Heart right ventricle (tissue), 16 donors: ENCODE results near the gene LMO7. TPM values are rescaled to one million over a fixed set of nuclear protein-coding genes. Genes with fewer than 3 reads are reported as not detected.

Experiments used
- ATAC-seq, 8 donors: fragments of 200-7000 bp; cut with Tn5 transposase; one replicate each; pipeline ENCODE4 v1.9.1; 2020; ENCODE audit warnings: mild to moderate bottlenecking in 8 of 8, moderate library complexity in 8 of 8, moderate number of reproducible peaks in 1 of 8
- DNase-seq, 2 donors: peaks; one replicate each; pipeline ENCODE4 v3.0.0-alpha.2; 2020
- H3K27ac ChIP-seq, 10 donors: fragments of 200-600 bp; sonication (generic) in 2 of 10; one replicate each; pipeline versions ENCODE4 v1.5.0 to v1.8.0; 2020 to 2022; ENCODE audit warnings: mild to moderate bottlenecking in 3 of 10
- H3K27me3 ChIP-seq, 7 donors: fragments of 200-600 bp; one replicate each; pipeline ENCODE4 v1.8.0; 2021 to 2022; ENCODE audit warnings: mild to moderate bottlenecking in 2 of 7
- H3K36me3 ChIP-seq, 9 donors: fragments of 200-600 bp; sonication (generic) in 1 of 9; one replicate each; pipeline versions ENCODE4 v1.5.0 to v1.8.0; 2020 to 2022; ENCODE audit warnings: mild to moderate bottlenecking in 2 of 9
- H3K4me1 ChIP-seq, 9 donors: fragments of 200-600 bp; sonication (generic) in 1 of 9; one replicate each; pipeline versions ENCODE4 v1.5.0 to v1.8.0; 2020 to 2022; ENCODE audit warnings: mild to moderate bottlenecking in 4 of 9
- H3K4me3 ChIP-seq, 10 donors: fragments of 200-600 bp; sonication (generic) in 2 of 10; one replicate each; pipeline versions ENCODE4 v1.5.0 to v1.8.0; 2020 to 2022; ENCODE audit warnings: mild to moderate bottlenecking in 7 of 10, moderate library complexity in 2 of 10
- H3K9me3 ChIP-seq, 11 donors: fragments of 200-600 bp in 10 of 11; sonication (generic) in 2 of 11; one replicate each; pipeline versions ENCODE4 v1.5.0 to v1.8.0; 2013 to 2022; ENCODE audit warnings: mild to moderate bottlenecking in 2 of 11, control low read depth in 1 of 11, moderate library complexity in 1 of 11
- WGBS, 2 donors: extraction: QIAGEN DNeasy Blood & Tissue Kit; methylation state at CpG; one replicate each; pipeline ENCODE4 v1.1.7; 2013; ENCODE audit warnings: inconsistent platforms in 1 of 2; 5-methylcytosine and 5-hydroxymethylcytosine counted together
- intact Hi-C, 10 donors: fragments of 100-400 bp; cut with DNase I; formaldehyde crosslinking; loops; one replicate each; pipeline versions ENCODE4 v1.11.1 to v1.14.2; 2022
- polyA plus RNA-seq, 2 donors: library from polyadenylated mRNA; stranded (reverse); fragments of 200-250 nt; gene quantifications; one replicate each; pipeline ENCODE4 v1.2.3, GENCODE V29; 2013
- total RNA-seq, 10 donors: library from RNA; stranded (reverse); fragmentation: NEBNext Ultra II Directional in 3 of 10; extraction: Animal tissue kit (Norgen Biotek cat#: 25700) in 3 of 10; gene quantifications; one replicate each; pipeline versions ENCODE4 v1.2.1 to v1.2.4, GENCODE V29; 2021 to 2023
- TF ChIP-seq, protein P1 (sequence below), 9 donors: fragments of 200-600 bp; sonication (generic) in 2 of 9; IDR thresholded peaks; one replicate each; pipeline versions ENCODE4 v1.5.0 to v1.8.0; 2021 to 2022; ENCODE audit warnings: antibody characterized with exemption in 9 of 9, mild to moderate bottlenecking in 5 of 9, moderate library complexity in 1 of 9
- donor health status: Arrhythmogenic right ventricular cardiomyopathy.
- donor health status: ischemic (EF 13 %, LVEDD 7.1; RV severe dilation, severe dysfunction).
- donor health status: healthy with polysubstance abuse.
- donor health status: DM: no; HTN: yes; CAD: no.
- donor health status: DM: no; HTN: no; CAD: no.
- donor health status: ischemic (EF 25% LVEDD 6.9; RV normal size, moderate dysfunction).
- donor health status: ischemic (EF 25% LVEDD 5.7; RV mildly dilated, moderate dysfunction).
- donor health status: healthy.
- donor health status: DM: yes; HTN: yes; CAD: no.
- donor health status: Ischemic cardiomyopathy.
- donor health status: ischemic (EF 35%, LVEDD 5.7; RV mildly dilated, moderate dysfunction).
- donor health status: nonischemic (EF 11% LVEDD 7.7; RV severe dilation, severe dysfunction).
- donor health status: DM: yes; HTN: yes; CAD: no.
- donor health status: PGD.
- donor health status: ischemic (EF 29% LVEDD 5.4; RV normal size, mild dysfunction).
- donor health status: nonischemic (EF 23%, LVEDD 6.1; RV moderate dilation, normal function).

The LMO7 gene
- total and polyA plus RNA-seq, 12 donors = 147 to 600 (median 504) TPM

DNA sequence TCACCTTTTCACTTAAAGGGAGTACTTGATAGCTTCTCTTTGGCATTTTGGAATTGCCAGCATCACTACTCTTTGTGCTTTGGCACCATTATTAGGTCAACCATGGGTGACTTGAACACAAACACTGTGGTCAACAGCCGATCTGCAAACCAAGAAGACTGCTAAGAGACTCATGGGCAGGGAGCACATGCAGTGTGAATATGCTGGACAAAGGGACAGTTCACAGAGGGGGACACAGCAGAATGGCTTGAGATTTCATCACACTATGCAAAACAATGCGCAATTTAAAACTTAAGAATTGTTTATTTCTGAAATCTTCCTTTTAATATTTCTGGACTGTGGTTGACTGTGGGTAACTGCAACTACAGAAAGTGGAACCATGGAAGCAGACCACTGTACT, 64.4 kb downstream of the LMO7 start:
- Histone ChIP-seq H3K4me1 (peaks cover 0 to 17% (median 7%) of the 10 kb centered on the region in 9 donors), H3K36me3 (no peaks in the 10 kb centered on the region), H3K27ac (no peak overlapping the region), H3K27me3 (no peaks in the 10 kb centered on the region), H3K9me3 (peaks cover 0 to 6% (median 0%) of the 10 kb centered on the region in 11 donors), H3K4me3 (no peak overlapping the region)
- TF ChIP-seq, protein P1, sequence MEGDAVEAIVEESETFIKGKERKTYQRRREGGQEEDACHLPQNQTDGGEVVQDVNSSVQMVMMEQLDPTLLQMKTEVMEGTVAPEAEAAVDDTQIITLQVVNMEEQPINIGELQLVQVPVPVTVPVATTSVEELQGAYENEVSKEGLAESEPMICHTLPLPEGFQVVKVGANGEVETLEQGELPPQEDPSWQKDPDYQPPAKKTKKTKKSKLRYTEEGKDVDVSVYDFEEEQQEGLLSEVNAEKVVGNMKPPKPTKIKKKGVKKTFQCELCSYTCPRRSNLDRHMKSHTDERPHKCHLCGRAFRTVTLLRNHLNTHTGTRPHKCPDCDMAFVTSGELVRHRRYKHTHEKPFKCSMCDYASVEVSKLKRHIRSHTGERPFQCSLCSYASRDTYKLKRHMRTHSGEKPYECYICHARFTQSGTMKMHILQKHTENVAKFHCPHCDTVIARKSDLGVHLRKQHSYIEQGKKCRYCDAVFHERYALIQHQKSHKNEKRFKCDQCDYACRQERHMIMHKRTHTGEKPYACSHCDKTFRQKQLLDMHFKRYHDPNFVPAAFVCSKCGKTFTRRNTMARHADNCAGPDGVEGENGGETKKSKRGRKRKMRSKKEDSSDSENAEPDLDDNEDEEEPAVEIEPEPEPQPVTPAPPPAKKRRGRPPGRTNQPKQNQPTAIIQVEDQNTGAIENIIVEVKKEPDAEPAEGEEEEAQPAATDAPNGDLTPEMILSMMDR (IDR thresholded peaks at IDR 0.05) = no peak
- 95 to 98% methylated on average over 2 of the region's 2 CpGs for WGBS, 2 donors
- no peak for DNase-seq
- no peak for ATAC-seq
- intact Hi-C loops = loop anchor here in 1 of 10 donors (5.0 kb wide), 1 partner anchor 162 kb away; no protein-coding TSS in a partner anchor

DNA sequence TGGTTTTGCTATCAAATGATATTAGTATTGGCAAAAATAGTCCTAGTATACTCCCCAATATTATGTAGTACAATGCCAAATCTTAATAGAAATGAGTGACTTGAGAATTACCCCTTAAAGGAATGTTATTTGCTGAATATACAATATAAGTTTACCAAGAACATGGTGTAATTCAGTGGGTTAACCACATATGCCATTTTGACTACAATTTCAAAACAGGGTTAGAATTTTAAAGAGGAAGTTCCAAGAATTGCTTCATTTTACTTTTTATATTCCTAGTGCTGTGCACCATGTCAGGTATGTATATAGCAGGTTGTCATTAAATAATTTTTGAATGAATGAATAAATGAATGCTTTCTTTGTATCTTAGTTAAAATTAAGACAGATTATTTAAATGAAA, 66.3 kb downstream of the LMO7 start:
- no peak overlapping the region for H3K4me3 ChIP-seq
- peaks cover 0 to 6% (median 0%) of the 10 kb centered on the region in 11 donors for H3K9me3 ChIP-seq
- TF ChIP-seq, protein P1 (IDR thresholded peaks at IDR 0.05) = no peak
- DNase-seq (no peak), ATAC-seq (no peak)
- H3K27me3 ChIP-seq = no peaks in the 10 kb centered on the region
- peaks cover 0 to 16% (median 7%) of the 10 kb centered on the region in 9 donors for H3K4me1 ChIP-seq
- intact Hi-C loops = loop anchor here in 1 of 10 donors (5.0 kb wide), 1 partner anchor 160 kb away; no protein-coding TSS in a partner anchor
- no peaks in the 10 kb centered on the region for H3K36me3 ChIP-seq
- H3K27ac ChIP-seq = no peak overlapping the region

DNA sequence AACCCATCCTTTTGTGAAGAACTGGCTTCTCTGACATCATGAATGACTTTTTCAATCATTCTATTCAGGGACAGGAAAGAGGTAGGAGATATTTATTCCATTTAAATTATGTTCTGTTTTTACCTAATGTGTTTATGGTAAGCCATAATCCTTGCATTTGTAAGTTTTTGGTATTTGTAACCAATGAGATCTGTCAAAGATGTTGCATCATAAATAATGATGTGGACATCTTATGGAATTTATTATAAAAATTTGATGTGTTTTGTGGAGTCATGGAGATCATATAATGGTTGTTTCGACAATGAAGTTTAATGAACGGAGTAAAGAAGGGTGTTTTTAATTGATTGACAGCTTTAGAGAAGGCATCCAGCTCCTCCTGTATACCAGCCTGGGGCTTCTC, 67.6 kb downstream of the LMO7 start:
- DNase-seq (no peak), ATAC-seq (no peak)
- Histone ChIP-seq H3K4me1 (peaks cover 0 to 16% (median 7%) of the 10 kb centered on the region in 9 donors), H3K27me3 (no peaks in the 10 kb centered on the region), H3K27ac (no peak overlapping the region), H3K36me3 (no peaks in the 10 kb centered on the region), H3K4me3 (no peak overlapping the region), H3K9me3 (peaks cover 0 to 6% (median 0%) of the 10 kb centered on the region in 11 donors)
- TF ChIP-seq, protein P1 (IDR thresholded peaks at IDR 0.05) = no peak
- 93 to 96% methylated on average over 2 of the region's 2 CpGs for WGBS, 2 donors
- intact Hi-C loops = loop anchor here in 1 of 10 donors (5.0 kb wide), 1 partner anchor 159 kb away; no protein-coding TSS in a partner anchor

DNA sequence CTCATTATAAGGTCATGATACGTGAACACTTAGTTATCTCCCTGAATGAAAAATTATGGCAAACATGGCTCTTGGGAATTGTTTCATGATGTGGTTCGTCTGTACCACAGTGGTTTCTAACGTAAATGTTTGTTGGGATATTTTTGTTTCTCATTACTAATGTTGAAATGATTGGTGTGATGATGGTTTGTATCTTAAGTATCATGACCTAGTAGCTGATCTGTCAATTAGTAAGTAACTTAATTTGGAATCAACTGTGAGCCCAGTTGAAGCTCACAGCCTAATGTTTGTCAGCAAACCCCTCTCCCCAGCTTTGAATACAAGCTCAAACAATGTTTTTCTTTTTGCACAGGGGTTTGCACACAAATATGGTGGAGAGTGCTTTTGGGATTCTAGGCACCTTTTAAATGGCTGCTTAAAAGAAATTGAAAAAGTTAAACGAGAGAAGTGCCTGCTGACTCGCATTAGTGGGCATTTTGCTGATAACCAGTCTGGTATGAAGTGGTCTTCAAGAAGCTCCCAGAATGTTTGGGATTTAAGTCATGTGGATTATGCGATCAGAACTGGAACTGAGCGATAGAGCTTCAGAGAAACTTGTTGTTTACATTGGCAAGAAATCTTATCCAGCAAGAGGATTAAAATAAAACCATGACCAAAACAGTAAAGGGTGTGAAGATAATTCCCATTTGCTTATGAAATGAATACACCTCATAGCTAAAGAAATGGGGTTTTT, 68.2 kb downstream of the LMO7 start:
- intact Hi-C loops = loop anchor here in 1 of 10 donors (5.0 kb wide), 1 partner anchor 158 kb away; no protein-coding TSS in a partner anchor
- WGBS, 2 donors = 41 to 57% methylated on average over 7 of the region's 7 CpGs

More for the DNA sequence above, 68.2 kb downstream of the LMO7 start:
- H3K27me3 ChIP-seq = no peaks in the 10 kb centered on the region
- no peak overlapping the region for H3K4me3 ChIP-seq
- H3K4me1 ChIP-seq = peaks cover 0 to 16% (median 7%) of the 10 kb centered on the region in 9 donors
- DNase-seq = no peak
- no peaks in the 10 kb centered on the region for H3K36me3 ChIP-seq
- TF ChIP-seq, protein P1 (IDR thresholded peaks at IDR 0.05) = no peak
- peak overlapping the region in 1 of 10 donors; percentile 33 for H3K27ac ChIP-seq
- peaks cover 0 to 6% (median 0%) of the 10 kb centered on the region in 11 donors for H3K9me3 ChIP-seq
- ATAC-seq = no peak
